ENCODE results near the gene ARHGAP33. TPM values are rescaled to one million over a fixed set of nuclear protein-coding genes. Genes with fewer than 3 reads are reported as not detected.
A peak's percentile ranks its signal among the peaks of the same experiment; 100 is the strongest.

ARHGAP33 gene
- polyA plus RNA-seq (0.23 to 0.93 TPM (median 0.49 TPM) in 3 replicates), polyA minus RNA-seq (0.36 to 3.4 TPM (median 0.90 TPM) in 3 replicates)
- not detected for polyA plus RNA-seq (2011; ENCODE audit: low read depth)
- polyA plus RNA-seq (2011; cell fraction: cytosol; rRNA removed) = 0.17 and 0.23 TPM in 2 replicates
- 2.0 and 3.7 TPM in 2 replicates for polyA plus RNA-seq (2011; cell fraction: nucleus; rRNA removed)
- polyA plus RNA-seq (2012; ENCODE audit: low replicate concordance) = 0.24 and 2.0 TPM in 2 replicates
- 1.3 TPM for polyA minus RNA-seq (2011; cell fraction: cytosol; rRNA and poly(A)+ RNA removed)
- 1.6 and 2.0 TPM in 2 replicates for polyA minus RNA-seq (2011; cell fraction: nucleus; rRNA and poly(A)+ RNA removed)

- Histone ChIP-seq H3K4me1 (ENCODE audit: control insufficient read depth, extremely low read depth, insufficient read depth, low read length) (peaks cover 4% of the 10 kb centered on the region), H2AFZ (ENCODE audit: control insufficient read depth, low read length) (peak within 1 kb of the TSS; percentile 76), H3K4me3 (ENCODE audit: control insufficient read depth in 2 of 3, extremely low read depth in 1 of 3, insufficient read depth in 2 of 3, low read depth in 1 of 3, low read length in 3 of 3) (peak within 1 kb of the TSS; percentile 45 to 60 (median 58)), H3K27ac (ENCODE audit: control insufficient read depth, insufficient read depth, low read length) (no peak within 1 kb of the TSS), H3K9me1 (ENCODE audit: control insufficient read depth, extremely low read depth, insufficient read depth, low read length) (no peaks in the 10 kb centered on the region), H3K9ac (ENCODE audit: control insufficient read depth, extremely low read depth, insufficient read depth, low read length) (no peak within 1 kb of the TSS), H3K9me3 (ENCODE audit: control insufficient read depth, low read depth, low read length) (no peaks in the 10 kb centered on the region), H4K20me1 (ENCODE audit: control insufficient read depth, extremely low read depth, insufficient read depth, low read length) (no peaks in the 10 kb centered on the region), H3K4me2 (ENCODE audit: control insufficient read depth, extremely low read depth, insufficient read depth, low read depth, low read length) (peak within 1 kb of the TSS; percentile 80), H3K36me3 (ENCODE audit: control insufficient read depth in 2 of 2, extremely low read depth in 1 of 2, insufficient read depth in 2 of 2, low read length in 2 of 2) (no peaks in the 10 kb centered on the region), H3K27me3 (ENCODE audit: control insufficient read depth, extremely low read depth, insufficient read depth, low read length) (no peaks in the 10 kb centered on the region), H3K79me2 (ENCODE audit: control insufficient read depth, insufficient read depth, low read length) (no peaks in the 10 kb centered on the region)
- DNase-seq (ENCODE audit: low read depth, low spot score) = peak; percentile 61
- TF ChIP-seq CTCF (optimal IDR thresholded peaks at IDR 0.05 in 1 of 3, IDR thresholded peaks at IDR 0.05 in 1 of 3, conservative IDR thresholded peaks at IDR 0.05 in 1 of 3; ENCODE audit: extremely low read depth in 1 of 3, insufficient read depth in 2 of 3, low read length in 3 of 3) (no peak), EZH2 (IDR thresholded peaks at IDR 0.05; ENCODE audit: low read length) (no peak)
- dilution Hi-C loops (cut with MboI; ENCODE audit: extremely low pct_ligation_motif_present, low sequenced_read_pairs) = no loop called here
- FAIRE-seq = no peak
Observed at GRCh38 chr19:35775298-35776101, at the start of gene ARHGAP33. ARHGAP33 (plus strand) TSS chr19:35775564; CDS start chr19:35775659, 95 bp downstream.

GRCh38 chr19:35727053-35727955 is 48.1 kb upstream of the ARHGAP33 start:
- Histone ChIP-seq H3K79me2 (ENCODE audit: control insufficient read depth, insufficient read depth, low read length) (peaks cover 13% of the 10 kb centered on the region), H3K27me3 (ENCODE audit: control insufficient read depth, extremely low read depth, insufficient read depth, low read length) (no peaks in the 10 kb centered on the region), H3K36me3 (ENCODE audit: control insufficient read depth in 2 of 2, extremely low read depth in 1 of 2, insufficient read depth in 2 of 2, low read length in 2 of 2) (peaks cover 69 to 74% of the 10 kb centered on the region in 2 experiments), H3K27ac (ENCODE audit: control insufficient read depth, insufficient read depth, low read length) (no peak overlapping the region), H3K9me1 (ENCODE audit: control insufficient read depth, extremely low read depth, insufficient read depth, low read length) (no peaks in the 10 kb centered on the region), H4K20me1 (ENCODE audit: control insufficient read depth, extremely low read depth, insufficient read depth, low read length) (no peaks in the 10 kb centered on the region), H3K9ac (ENCODE audit: control insufficient read depth, extremely low read depth, insufficient read depth, low read length) (no peak overlapping the region), H3K4me1 (ENCODE audit: control insufficient read depth, extremely low read depth, insufficient read depth, low read length) (no peaks in the 10 kb centered on the region), H3K9me3 (ENCODE audit: control insufficient read depth, low read depth, low read length) (no peaks in the 10 kb centered on the region), H2AFZ (ENCODE audit: control insufficient read depth, low read length) (no peak overlapping the region), H3K4me3 (ENCODE audit: control insufficient read depth in 2 of 3, extremely low read depth in 1 of 3, insufficient read depth in 2 of 3, low read depth in 1 of 3, low read length in 3 of 3) (no peak overlapping the region), H3K4me2 (ENCODE audit: control insufficient read depth, extremely low read depth, insufficient read depth, low read depth, low read length) (no peak overlapping the region)
- DNase-seq (ENCODE audit: low read depth, low spot score) (no peak), FAIRE-seq (no peak)
- dilution Hi-C loops (cut with MboI; ENCODE audit: extremely low pct_ligation_motif_present, low sequenced_read_pairs) = no loop called here
- TF ChIP-seq EZH2 (IDR thresholded peaks at IDR 0.05; ENCODE audit: low read length) (no peak), CTCF (optimal IDR thresholded peaks at IDR 0.05 in 1 of 3, IDR thresholded peaks at IDR 0.05 in 1 of 3, conservative IDR thresholded peaks at IDR 0.05 in 1 of 3; ENCODE audit: extremely low read depth in 1 of 3, insufficient read depth in 2 of 3, low read length in 3 of 3) (no peak)
